ENCODE results near the gene GMFB.
"Not testable (repeated sequence)": the region's sequence is repeated elsewhere in the genome, so short reads cannot be mapped to it uniquely, and the experiment has no call there.

Gene GMFB

DNA sequence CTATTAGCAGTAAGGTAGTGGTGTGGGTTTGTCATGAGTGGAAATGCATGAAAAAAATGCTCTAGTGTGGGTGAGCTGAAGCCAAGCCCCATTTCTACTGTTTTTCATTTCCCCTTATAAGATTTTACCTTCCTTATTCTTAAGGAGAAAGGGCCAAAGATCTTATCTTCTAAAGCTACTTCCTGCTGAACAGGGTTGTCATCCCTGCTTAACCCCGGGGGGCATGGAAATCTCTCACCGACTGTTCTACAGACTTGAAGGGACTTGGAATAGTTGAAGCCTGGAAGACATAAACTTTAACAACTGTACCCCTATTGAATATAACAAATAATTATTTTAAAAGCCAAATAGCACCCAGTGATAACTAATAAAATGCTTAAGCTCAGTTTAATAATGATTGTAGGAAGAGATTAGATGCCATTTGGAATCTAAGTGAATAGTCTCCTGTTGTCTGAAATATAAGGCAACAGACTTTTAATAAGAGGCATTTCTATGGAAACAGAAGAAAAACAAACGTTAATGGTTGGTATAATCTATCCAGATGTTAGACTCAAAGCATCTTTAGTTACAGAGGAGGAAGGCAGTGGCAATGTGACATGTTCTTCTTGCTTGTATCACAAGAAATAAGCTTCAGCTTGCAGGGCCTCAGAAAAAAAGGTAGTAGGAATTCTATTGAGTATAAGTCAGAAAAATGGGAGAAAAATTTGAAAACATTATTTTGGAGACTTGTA is 1.8 kb upstream of the GMFB start:
- no peak for DNase-seq

DNA sequence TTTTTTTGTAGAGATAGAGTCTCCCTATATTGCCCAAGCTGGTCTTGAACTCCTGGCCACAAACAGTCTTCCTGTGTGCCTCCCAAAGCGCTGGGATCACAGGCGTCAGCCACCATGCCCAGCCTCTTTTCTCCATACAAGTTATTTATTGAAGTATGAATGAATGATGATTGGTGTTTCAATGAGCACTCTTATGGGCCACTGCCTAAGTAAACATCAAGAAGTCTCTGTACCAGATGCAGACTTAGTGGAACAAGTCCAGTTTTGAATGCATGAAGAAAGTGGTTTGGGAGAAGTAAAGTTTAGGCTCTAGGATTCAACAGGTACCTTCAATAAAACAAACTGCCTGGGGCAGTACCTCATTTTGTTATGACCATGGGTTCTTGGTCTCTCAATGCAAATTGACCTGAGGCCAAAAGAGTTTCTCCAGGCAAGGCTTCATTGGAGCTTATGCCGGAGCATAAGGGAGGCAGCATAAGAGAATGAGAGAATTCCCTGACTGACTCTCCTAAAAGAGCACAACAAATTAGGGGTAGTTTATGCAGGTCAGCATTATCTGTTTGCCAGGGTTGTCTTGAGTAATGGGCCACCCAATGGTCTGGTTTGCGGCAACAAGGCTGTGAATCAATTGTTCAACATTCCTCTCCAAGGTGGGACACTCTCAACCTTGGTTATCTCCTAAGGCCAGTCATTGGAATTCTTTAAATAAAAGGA is 1.1 kb upstream of the GMFB start:
- peak; percentile 11 for DNase-seq

DNA sequence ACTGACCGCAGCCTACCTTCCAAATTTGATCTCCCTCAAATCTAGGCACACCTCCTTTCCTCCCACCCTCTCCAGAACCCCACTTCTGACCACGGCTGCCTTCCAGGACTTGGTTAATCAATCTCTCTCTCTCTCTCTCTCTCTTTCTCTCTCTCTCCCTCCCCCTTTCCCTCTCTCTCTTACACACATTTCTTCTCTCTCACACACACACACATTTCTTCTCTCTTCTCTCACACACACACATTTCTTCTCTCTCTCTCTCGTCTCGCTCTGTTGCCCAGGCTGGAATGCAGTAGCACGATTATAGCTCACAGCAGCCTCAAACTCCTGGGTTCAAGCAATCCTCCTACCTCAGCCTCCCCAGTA is 521 bp upstream of the GMFB start:
- DNase-seq: no peak

DNA sequence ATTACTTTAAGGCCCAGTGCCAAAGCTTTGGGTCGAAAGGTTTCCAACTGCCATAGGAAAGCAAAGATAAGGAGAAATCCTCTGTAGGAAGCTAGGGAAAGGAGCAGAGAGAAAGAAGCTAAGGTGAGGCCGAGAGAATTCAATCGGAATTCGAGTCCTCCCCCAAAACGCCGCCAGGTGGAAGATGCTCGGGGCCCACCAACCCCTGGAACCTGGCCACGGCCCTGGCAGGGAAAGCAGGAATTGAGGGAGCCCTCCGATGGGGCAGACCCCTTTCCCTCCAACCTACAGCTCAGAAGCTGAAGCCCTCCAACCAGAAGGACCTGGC is 498 bp downstream of the GMFB start:
- no peak for DNase-seq

DNA sequence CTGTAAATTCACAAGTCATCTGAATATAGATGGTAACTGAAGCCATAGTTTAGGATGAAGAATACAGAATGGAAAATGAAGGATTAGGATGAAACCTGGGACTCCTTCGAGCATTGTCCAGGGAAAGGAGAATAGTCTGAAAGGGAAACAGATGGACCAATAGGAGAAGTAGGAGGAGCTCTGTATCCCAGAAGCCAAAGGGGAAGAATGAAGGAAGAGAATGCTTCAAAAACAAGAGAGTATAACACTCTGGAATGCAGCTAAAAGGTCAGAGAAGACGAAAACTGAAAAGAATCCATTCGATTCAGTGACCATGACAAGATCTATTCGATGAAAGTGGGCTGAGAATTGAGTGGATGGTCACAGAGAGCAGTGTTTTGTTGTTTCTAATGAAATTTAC is 1.0 kb downstream of the GMFB start:
- DNase-seq: no peak

DNA sequence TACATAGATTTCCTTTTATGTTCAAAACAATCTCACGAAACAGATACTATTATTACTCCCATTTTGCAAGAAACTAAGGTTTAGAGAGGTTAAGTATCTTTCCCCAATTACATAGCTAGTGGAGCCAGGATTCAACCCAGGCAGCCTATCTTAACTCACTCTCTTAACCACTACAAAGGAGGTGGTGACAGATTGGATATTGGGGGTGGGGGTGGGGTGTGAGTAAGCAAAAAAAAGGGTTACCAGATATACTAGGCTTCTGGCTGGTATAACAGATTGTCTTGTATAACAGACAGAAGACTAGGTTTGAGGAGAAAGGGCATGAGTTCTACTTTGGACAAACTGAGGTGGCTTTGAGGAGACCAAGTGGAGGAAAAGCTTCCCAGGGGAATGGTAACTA is 2.1 kb downstream of the GMFB start:
- no peak for DNase-seq

DNA sequence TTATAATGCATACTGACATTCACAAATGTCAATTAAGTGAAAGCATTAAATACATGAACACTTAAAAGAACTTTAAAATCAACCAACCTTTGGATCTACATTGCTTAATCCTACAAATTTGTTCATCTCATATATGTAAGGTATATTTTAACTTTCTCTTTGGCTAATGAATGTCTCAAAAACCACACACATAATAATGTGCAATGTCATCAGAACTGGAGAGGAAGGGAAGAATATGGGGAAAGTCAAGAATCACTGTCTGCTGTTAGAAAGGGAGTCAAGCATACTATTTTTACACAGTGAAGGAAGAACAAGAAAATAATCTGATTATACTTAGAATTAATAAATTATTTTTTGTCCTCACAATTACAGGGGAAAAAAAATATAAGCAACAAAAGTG is 4.9 kb downstream of the GMFB start:
- no peak for DNase-seq

DNA sequence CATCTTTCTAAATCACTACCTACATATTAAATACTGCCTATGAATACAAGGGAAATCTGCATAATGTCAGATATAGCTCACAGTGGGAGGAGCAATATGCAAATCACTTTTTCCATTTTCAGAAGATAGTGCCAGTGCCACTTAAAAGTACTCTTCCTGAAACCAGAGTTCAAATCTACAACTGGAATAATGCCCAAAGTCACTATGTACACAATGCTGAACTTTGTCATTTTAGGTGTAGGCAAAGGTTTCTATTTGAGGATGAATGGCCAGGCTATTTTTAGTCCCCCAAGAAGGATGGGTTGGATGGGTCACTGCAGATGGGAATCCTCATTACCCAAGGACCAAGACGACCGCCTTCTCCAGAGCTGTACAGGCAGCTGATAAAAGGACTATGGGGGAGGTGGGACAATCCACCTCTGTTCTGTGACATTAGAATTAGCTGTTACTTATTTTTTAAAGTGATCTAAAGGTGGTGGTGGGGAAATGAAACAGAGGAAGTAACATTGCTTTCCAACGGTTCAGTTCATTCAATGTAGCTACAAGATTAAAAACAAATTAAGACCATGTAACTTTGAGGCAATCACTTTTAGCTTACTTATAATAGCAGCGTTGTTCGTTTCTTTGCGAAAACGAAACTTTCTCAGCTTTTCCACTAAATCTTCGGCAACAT is 5.6 kb downstream of the GMFB start:
- DNase-seq: no peak

DNA sequence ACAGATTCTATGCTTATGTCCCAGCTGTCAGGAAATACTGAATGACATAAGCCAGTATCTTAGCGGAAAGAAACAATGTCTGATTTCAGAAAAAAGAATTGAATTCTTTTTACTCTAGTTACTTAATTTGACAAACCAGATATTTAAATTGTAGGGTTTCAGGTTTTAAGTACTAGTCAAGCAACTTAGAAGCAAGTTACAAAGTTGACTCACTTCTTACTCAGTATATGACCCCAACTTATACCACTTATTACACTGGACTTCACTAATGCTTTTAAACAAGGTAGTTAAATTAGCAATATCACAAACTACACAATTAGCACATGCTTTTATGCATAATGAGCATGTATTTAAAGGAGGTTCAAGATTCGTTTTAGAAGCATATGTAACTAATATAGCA is 7.1 kb downstream of the GMFB start:
- DNase-seq: no peak

DNA sequence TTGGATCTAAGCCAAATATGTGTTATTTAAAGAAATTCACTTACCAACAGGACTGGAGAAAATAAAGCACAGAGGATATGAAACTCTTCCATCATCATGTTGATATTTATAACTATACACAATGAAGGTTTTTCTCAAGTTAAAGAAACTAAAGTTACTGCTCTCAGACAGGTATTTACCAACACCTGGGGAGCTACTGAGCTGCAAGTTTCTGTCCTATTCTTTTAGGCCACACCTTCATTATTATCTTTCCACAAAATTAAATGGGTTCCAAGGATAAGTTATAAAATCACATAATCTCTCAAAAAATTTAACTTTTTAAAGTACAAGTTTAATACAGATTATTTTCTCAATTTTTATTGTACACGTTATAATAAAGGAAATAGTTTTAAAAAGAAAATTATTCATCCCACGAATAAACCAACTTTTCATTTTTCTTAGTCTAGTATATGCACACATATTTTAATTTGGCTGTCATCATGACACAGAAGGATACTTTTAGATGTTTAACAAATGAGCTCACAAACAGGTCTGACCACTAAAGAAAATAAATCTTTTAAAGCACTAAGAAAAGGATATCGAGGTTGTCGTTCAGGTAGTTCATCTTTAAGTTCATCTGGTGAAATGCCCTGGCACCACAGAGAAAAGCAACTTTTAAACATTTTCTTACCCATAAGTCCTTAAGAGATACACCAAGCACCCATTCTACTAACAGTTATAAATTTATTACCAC is 7.8 kb downstream of the GMFB start:
- no peak for DNase-seq

DNA sequence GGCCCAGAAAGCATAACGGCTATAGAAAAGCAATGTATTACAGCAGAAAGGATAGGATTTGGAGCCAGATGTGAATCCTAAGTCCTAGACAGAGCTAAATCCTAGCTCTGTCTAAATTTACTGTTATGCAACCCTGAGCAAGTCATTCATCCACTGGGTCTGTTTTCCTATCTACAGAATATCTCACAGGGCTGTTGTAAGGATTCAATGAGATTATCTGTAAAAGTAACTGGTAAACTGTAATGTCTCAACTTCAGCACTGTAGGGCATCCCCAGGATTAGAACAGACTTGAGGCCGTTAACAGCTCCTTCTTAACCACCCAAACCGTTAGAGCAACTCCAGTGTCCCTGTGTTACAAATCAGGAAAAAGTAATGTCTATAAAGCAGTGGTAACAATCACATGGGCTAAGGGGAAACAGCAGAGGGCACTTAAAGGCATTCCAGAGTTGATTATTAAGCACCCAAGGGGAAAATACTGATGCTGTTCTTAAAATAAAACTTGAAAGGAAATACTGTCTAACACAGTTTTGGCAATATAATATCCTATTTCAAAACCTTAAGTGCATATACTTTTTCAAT is 10.1 kb downstream of the GMFB start:
- DNase-seq: no peak

DNA sequence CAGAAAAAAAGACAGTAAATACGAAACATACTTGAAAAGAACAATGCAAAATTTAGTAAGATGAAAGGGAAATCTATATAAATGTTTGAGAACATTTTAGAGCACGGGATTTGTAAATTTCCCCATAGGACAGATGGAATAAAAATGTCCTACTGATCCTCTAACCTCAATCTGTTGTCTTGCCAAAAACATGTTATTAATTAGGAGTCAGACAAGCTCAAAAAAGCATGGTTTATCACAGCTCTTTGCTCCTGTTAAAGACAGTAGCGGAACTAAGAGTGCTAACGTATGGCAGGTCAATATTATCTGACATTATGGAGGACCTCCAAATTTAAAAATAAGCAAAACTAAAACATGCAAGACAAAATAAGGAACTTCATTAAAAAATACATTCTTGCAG is 12.9 kb downstream of the GMFB start:
- no peak for DNase-seq

DNA sequence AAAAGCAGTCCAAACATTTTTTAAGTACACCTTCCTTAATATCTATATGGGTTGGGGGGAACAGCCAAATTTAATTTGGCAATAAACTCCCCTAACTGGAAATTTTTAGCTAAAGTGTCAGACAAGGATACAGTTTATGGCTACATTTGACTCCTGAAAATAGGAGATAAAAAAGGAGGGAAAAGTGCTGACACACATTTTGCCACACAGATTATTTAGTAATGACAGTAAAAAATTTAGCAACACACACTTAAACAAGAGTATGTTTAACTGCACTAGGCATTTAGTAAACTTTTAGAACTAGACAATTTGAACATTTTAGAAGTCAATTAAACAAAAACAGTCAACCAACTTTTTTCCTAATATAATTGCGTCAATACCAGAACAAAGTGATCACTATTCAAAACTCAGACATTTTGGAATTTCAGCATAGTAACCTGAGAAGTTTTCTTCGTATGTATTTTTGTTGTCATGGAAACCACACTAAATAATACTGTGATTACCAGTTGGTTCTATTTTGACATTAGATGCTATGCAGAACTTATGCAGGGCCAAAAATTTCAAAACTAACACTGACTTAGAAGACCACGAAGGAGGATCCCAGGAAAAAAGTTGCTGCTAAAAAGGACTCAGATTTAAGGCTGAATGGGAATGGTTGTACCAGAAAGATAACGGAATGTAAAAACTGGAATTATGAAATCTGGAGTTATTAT is 13.4 kb downstream of the GMFB start:
- DNase-seq: no peak

DNA sequence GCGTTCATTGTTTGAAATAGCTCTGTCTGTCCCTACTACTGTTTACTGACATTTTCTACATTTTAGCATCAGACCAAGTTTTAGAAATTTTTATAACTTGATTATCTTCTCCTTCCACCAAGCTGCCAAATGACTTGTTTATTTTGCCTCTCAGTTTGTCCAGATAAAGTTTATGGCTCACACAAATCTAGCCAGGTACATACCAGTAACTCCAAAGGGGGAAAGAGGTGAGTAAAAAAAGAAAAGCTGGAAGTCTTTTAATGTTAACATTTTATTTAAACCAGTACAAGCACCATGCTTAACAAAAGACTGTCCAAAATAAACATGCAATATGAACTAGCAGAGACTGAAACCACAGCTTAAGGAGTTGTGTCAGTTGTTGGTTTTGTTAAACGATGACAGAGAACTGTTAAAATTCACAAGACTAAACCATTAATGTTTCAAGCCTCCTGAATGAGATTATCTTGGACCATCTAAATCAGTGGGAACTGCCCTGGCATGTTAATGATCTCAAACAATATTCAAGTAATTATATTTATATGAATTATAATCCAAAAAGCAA is 14.5 kb downstream of the GMFB start:
- no peak for DNase-seq

DNA sequence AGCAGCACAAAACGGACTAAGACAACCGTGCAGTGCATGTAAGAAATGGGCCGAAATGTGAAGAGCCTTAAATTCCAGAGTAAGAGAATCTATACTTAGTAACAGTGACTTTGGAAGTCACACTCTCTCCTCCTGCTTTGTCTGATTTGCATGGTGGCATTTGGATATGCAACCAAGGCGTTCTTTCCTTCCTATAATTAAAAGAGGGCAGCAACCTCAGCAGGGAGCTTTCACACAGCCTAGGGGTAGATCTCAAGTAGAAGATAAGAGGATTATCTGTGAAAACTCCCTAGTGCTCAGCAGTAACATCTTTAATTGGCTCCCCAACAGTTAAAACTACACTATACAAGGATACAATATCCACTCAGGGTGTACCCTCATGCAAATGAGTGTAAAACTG is 16.5 kb downstream of the GMFB start:
- no peak for DNase-seq

DNA sequence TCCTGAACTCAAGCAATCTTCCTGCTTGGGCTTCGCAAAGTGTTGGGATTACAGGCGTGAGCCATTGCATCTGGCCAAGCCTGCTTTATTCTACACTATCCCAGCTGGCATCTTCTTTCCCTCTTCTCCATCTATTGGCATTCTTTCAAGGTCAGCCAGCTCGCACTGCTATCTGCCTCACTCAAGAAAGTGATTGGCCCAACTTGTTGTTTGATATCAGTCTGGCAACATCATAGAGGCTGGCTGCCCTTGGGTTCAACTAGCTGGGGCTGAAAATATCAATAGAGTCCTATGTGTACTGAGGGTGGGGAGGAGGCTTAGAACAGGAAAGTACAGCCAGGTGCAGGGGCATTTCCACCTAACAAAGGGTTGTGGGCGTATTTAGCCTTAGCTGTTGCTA is 17.1 kb downstream of the GMFB start:
- no peak for DNase-seq

DNA sequence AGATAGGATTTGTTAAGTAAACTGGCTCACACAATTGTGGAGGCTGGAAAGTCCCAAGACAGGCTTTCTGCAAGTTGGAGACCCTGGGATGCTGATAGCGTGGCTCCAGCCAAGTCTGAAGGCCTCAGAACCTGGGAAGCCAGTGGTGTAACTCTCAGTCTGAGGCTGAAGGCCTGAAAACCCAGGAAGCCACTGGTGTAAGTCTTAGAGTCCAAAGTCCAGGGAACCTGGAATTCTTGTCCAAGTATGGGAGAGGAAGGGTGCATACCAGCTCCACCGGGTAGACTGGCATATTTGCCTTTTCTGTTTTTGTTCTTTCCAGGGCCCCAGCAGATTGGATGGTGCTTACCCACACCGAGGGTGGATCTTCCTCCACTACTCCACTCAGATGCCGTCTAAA is 18.1 kb downstream of the GMFB start:
- no peak for DNase-seq

DNA sequence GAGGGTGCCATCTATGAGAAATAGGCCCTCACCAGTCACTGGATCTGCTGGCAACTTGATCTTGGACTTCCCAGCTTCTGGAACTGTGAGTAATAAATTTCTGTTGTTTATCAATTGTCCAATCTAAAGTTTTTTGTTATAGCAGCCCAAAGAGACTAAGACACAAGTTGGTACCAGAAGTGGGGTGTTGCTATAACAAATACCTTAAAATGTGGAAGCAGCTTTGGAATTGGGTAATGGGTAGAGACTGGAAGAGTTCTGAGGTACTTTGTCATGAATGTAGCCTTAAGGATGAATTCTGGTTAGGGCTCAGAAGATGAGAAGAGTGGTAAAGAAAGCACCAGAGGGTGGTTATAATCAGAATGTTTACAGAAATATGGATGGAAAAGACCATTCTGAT is 21.5 kb downstream of the GMFB start:
- DNase-seq: no peak

DNA sequence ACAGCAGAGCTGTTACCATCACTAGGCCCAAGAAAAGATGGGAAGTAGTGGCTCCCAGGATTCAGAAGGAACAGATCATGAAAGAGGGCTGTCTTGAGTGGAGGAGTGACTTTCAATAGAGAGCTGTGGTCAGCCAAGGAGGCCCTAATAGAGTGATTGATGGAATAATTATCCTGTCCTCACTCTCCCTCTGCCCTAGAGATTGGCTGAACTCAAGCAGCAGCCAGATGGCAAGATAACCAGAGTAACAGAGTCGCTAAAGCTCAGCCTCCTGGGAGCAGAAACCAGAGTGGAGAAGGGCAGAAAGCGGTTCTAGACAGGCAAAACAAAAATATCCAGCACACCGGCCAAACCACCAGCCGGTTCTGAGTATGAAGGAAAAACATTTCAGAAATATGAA is 23.1 kb downstream of the GMFB start:
- DNase-seq: no peak

DNA sequence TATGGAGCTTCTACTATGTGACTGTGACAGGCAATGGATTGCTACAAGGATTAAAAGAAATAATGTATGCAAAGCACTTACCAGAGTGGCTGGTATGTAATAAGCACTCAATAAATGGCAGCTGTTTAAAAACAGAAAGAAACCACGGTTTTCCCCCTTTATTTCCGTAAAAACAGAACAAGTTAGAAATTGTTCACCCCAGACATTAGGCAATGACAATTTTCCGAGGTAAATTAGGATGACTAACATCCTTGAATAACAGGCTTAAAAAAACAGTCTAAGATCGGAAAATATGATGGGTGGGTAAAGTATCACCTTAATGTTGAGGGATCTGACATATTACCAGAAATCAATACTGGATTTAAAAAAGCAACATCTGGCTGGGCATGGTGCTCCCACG is 26.7 kb downstream of the GMFB start:
- no peak for DNase-seq

DNA sequence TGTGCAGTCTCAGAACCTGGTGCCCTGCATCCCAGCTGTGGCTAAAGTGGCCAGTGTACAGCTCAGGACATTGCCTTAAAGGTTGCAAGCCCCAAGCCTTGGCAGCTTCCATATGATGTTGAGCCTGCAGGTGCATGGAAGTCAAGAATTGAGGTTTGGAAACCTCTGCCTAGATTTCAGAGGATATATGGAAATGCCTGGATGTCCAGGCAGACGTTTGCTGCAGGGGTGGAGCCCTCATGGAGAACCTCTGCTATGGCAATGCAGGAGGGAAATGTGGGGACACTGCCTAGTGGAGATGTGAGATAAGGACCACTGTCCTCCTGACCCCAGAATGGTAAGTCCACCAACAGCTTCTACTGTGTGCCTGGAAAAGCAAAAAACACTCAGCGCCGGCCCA is 29.7 kb downstream of the GMFB start:
- no peak for DNase-seq

DNA sequence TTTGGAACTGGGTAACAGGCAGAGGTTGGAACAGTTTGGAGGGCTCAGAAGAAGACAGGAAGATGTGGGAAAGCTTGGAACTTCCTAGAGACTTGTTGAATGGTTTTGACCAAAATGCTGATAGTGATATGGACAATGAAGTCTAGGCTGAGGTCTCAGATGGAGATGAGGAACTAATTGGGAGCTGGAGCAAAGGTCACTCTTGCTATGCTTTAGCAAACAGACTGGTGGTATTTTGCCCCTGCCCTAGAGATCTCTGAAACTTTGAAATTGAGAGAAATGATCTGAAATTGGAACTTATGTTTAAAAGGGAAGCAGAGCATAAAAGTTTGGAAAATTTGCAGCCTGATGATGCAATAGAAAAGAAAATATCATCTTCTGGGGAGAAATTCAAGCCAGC is 30.2 kb downstream of the GMFB start:
- not testable (repeated sequence) for DNase-seq

DNA sequence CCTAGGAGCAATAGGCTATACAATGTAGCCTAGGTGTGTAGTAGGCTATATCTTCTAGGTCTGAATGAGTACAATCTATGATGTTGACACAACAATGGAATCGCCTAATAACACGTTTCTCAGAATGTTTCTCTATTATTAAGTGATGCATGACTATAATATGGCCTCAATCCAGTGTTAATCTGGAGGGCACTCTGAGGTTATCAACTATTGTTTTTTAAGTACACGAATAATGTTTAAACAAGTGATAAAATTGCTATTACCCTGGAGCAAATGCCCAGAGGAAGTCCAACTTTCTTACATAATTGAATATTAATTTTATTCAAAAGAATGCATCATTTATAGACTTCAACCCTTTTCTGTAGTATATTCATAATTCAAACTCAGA is 31.2 kb downstream of the GMFB start:
- no peak for DNase-seq
